Myometrial cell (primary cell): ENCODE data around the gene LGR5. TPM values are rescaled to one million over a fixed set of nuclear protein-coding genes. Genes with fewer than 3 reads are reported as not detected.

Source experiments
- total RNA-seq: library from RNA; depleted of rRNA; stranded (reverse); fragments of >200 nt; gene quantifications from 2 replicates; pipeline ENCODE4 v1.2.3, GENCODE V29; 2015

Gene LGR5
- not detected in 2 replicates for total RNA-seq

GRCh38 chr12:71439613-71440344, at the start of gene LGR5:
TSS of gene LGR5 (plus strand) at chr12:71439798. CDS start at chr12:71440081, 283 bp downstream.

Other genes with a start within 250 kb of the LGR5 start
- gene ZFC3H1, start 224.1 kb downstream of the LGR5 start, total RNA-seq = 4.6 and 14.2 TPM in 2 replicates
- gene THAP2, start 224.5 kb downstream of the LGR5 start, total RNA-seq = 4.8 and 14.7 TPM in 2 replicates
- gene TMEM19, start 246.3 kb downstream of the LGR5 start, total RNA-seq = 17.7 and 20.5 TPM in 2 replicates